ENCODE data around the gene RPA3.

The RPA3 gene

DNA sequence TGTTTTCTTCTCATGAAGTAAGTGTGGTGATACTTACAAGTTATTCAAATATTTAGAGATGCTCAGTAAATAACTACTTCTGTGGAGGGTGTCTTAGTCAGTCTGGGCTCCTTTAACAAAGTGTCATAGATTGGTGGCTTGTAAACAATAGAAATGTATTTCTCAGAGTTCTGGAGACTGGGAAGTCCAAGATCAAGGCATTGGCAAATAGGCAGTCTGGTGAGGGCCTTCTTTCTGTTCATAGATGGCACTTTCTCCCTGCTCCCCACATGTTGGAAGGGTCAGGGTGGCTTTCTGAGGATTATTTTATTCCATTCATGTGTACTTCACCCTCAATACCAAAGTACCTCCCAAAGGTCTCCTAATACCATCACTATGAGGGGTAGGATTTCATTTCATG, 18.4 kb downstream of the RPA3 start:
- Histone ChIP-seq H3K36me3 (ENCODE audit: control insufficient read depth, low read length) (no peaks in the 10 kb centered on the region), H3K79me2 (ENCODE audit: control insufficient read depth, low read length) (no peaks in the 10 kb centered on the region), H3K27me3 (ENCODE audit: control insufficient read depth, low read length) (no peaks in the 10 kb centered on the region), H3K27ac (ENCODE audit: low read depth, low read length) (no peak overlapping the region), H3K4me3 (ENCODE audit: low read length) (no peak overlapping the region), H3K4me1 (ENCODE audit: control insufficient read depth, low read length) (peaks cover 12% of the 10 kb centered on the region), H3K4me2 (ENCODE audit: low read length) (no peak overlapping the region), H3K9me3 (ENCODE audit: control insufficient read depth, insufficient read depth, low read length) (no peaks in the 10 kb centered on the region), H3F3A (ENCODE audit: control insufficient read depth, insufficient read depth) (no peaks in the 10 kb centered on the region), H4K20me1 (ENCODE audit: control insufficient read depth, insufficient read depth, low read depth, low read length) (no peaks in the 10 kb centered on the region), H3K9me2 (replicated peaks; ENCODE audit: control insufficient read depth, low read length) (no peaks in the 10 kb centered on the region)
- no peak for TF ChIP-seq EZH2phosphoT487 (IDR thresholded peaks at IDR 0.05; ENCODE audit: borderline replicate concordance, low read length)
- TF ChIP-seq, protein P1, sequence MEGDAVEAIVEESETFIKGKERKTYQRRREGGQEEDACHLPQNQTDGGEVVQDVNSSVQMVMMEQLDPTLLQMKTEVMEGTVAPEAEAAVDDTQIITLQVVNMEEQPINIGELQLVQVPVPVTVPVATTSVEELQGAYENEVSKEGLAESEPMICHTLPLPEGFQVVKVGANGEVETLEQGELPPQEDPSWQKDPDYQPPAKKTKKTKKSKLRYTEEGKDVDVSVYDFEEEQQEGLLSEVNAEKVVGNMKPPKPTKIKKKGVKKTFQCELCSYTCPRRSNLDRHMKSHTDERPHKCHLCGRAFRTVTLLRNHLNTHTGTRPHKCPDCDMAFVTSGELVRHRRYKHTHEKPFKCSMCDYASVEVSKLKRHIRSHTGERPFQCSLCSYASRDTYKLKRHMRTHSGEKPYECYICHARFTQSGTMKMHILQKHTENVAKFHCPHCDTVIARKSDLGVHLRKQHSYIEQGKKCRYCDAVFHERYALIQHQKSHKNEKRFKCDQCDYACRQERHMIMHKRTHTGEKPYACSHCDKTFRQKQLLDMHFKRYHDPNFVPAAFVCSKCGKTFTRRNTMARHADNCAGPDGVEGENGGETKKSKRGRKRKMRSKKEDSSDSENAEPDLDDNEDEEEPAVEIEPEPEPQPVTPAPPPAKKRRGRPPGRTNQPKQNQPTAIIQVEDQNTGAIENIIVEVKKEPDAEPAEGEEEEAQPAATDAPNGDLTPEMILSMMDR (IDR thresholded peaks at IDR 0.05; ENCODE audit: low read depth, low read length, poor library complexity, severe bottlenecking), result no peak

DNA sequence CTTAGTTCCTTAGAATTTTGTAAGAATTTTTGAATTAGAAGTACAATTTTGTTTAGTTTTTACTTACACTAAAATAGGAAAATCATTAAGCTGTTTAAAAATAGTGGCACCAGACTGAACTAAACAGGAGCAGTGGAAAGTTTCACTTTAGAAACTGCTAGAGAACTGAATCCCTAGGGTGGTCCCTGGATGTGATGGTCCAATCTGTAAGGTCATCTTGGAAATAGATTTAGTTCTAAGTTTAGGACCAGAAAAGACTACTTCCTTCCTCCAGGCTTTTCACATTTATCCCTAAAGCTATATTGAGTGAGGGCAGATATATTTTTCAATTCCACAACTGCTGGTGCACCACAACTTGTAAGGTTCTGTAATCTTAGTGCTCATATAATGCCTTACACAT, 19.0 kb downstream of the RPA3 start:
- no peaks in the 10 kb centered on the region for H3K9me2 ChIP-seq (replicated peaks; ENCODE audit: control insufficient read depth, low read length)
- H3K4me2 ChIP-seq (ENCODE audit: low read length), result no peak overlapping the region
- no peaks in the 10 kb centered on the region for H3K27me3 ChIP-seq (ENCODE audit: control insufficient read depth, low read length)
- H3F3A ChIP-seq (ENCODE audit: control insufficient read depth, insufficient read depth), result no peaks in the 10 kb centered on the region
- H3K27ac ChIP-seq (ENCODE audit: low read depth, low read length), result no peak overlapping the region
- H3K36me3 ChIP-seq (ENCODE audit: control insufficient read depth, low read length), result no peaks in the 10 kb centered on the region
- TF ChIP-seq, protein P1 (IDR thresholded peaks at IDR 0.05; ENCODE audit: low read depth, low read length, poor library complexity, severe bottlenecking), result no peak
- TF ChIP-seq EZH2phosphoT487 (IDR thresholded peaks at IDR 0.05; ENCODE audit: borderline replicate concordance, low read length), result no peak
- no peaks in the 10 kb centered on the region for H4K20me1 ChIP-seq (ENCODE audit: control insufficient read depth, insufficient read depth, low read depth, low read length)
- peaks cover 12% of the 10 kb centered on the region for H3K4me1 ChIP-seq (ENCODE audit: control insufficient read depth, low read length)
- no peak overlapping the region for H3K4me3 ChIP-seq (ENCODE audit: low read length)
- no peaks in the 10 kb centered on the region for H3K79me2 ChIP-seq (ENCODE audit: control insufficient read depth, low read length)
- H3K9me3 ChIP-seq (ENCODE audit: control insufficient read depth, insufficient read depth, low read length), result no peaks in the 10 kb centered on the region

DNA sequence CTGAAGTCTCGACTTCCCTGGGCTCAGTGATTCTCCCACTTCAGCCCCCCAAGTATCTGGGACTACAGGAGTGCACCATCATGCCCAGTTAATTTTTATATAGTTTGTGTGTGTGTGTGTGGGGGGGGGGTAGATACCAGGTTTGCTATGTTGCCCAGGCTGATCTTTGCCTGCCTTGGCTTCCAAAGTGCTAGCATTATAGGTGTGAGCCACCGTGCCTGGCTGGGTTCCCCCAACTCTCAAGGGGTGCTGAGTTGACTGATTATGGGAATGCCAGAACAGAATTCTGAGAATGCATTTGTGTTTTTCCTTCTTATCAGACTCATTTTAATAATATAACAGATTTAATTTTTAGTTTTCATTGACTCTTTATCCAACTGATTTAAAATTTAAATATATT, 19.5 kb downstream of the RPA3 start:
- no peaks in the 10 kb centered on the region for H3K9me2 ChIP-seq (replicated peaks; ENCODE audit: control insufficient read depth, low read length)
- no peaks in the 10 kb centered on the region for H3K9me3 ChIP-seq (ENCODE audit: control insufficient read depth, insufficient read depth, low read length)
- H3K4me3 ChIP-seq (ENCODE audit: low read length), result no peak overlapping the region
- H3K27ac ChIP-seq (ENCODE audit: low read depth, low read length), result no peak overlapping the region
- peaks cover 12% of the 10 kb centered on the region for H3K4me1 ChIP-seq (ENCODE audit: control insufficient read depth, low read length)
- no peaks in the 10 kb centered on the region for H4K20me1 ChIP-seq (ENCODE audit: control insufficient read depth, insufficient read depth, low read depth, low read length)
- H3K27me3 ChIP-seq (ENCODE audit: control insufficient read depth, low read length), result no peaks in the 10 kb centered on the region
- H3K4me2 ChIP-seq (ENCODE audit: low read length), result no peak overlapping the region
- H3F3A ChIP-seq (ENCODE audit: control insufficient read depth, insufficient read depth), result no peaks in the 10 kb centered on the region
- no peaks in the 10 kb centered on the region for H3K79me2 ChIP-seq (ENCODE audit: control insufficient read depth, low read length)
- H3K36me3 ChIP-seq (ENCODE audit: control insufficient read depth, low read length), result no peaks in the 10 kb centered on the region
- no peak for TF ChIP-seq EZH2phosphoT487 (IDR thresholded peaks at IDR 0.05; ENCODE audit: borderline replicate concordance, low read length)
- TF ChIP-seq, protein P1 (IDR thresholded peaks at IDR 0.05; ENCODE audit: low read depth, low read length, poor library complexity, severe bottlenecking), result no peak

Data from DOHH2 (cell line).